ENCODE data around the gene CD47.

DNA sequence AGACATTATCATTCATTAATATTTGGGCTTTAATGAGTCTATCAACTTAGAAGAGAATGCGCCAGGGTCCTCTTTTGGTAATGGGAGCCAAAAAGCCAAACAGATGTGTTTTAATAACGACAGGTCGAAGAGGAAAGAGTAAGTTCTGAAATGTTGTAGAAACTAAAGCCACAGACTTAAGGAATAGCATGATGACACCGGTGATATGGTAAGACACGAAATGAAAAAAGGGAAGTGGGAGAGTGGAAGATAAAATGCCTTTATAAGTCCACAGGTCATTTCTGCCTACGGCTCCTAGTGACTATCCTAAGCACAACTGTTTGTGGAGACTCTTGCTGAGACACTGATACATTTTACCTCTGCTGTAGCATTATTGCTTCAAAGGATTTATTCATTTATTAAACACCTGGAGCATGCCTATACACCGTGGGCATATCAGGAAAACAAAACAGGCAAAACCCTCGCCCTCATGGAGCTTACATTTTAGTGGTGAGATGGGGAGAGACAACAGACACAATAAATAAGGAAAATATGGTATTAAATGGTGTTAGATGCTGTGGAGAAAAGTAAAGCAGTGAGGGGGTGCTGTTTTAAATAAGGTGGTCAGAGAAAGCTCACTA, 11.7 kb upstream of the CD47 start:
- TF ChIP-seq, protein P1, sequence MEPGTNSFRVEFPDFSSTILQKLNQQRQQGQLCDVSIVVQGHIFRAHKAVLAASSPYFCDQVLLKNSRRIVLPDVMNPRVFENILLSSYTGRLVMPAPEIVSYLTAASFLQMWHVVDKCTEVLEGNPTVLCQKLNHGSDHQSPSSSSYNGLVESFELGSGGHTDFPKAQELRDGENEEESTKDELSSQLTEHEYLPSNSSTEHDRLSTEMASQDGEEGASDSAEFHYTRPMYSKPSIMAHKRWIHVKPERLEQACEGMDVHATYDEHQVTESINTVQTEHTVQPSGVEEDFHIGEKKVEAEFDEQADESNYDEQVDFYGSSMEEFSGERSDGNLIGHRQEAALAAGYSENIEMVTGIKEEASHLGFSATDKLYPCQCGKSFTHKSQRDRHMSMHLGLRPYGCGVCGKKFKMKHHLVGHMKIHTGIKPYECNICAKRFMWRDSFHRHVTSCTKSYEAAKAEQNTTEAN (CRISPR knock-in tag; IDR thresholded peaks at IDR 0.05) = no peak
- TF ChIP-seq, protein P2, sequence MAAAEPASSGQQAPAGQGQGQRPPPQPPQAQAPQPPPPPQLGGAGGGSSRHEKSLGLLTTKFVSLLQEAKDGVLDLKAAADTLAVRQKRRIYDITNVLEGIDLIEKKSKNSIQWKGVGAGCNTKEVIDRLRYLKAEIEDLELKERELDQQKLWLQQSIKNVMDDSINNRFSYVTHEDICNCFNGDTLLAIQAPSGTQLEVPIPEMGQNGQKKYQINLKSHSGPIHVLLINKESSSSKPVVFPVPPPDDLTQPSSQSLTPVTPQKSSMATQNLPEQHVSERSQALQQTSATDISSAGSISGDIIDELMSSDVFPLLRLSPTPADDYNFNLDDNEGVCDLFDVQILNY (CRISPR knock-in tag; IDR thresholded peaks at IDR 0.05) = no peak
- TF ChIP-seq, protein P3, sequence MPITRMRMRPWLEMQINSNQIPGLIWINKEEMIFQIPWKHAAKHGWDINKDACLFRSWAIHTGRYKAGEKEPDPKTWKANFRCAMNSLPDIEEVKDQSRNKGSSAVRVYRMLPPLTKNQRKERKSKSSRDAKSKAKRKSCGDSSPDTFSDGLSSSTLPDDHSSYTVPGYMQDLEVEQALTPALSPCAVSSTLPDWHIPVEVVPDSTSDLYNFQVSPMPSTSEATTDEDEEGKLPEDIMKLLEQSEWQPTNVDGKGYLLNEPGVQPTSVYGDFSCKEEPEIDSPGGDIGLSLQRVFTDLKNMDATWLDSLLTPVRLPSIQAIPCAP (CRISPR knock-in tag; IDR thresholded peaks at IDR 0.05) = no peak
- TF ChIP-seq CTCF (IDR thresholded peaks at IDR 0.05) (no peak), HMGA2 (CRISPR knock-in tag; IDR thresholded peaks at IDR 0.05) (no peak), ZNF138 (CRISPR knock-in tag; conservative IDR thresholded peaks at IDR 0.05) (no peak)
